K562 (cell line): ENCODE measurements around the gene NASP. TPM values are rescaled to one million over a fixed set of nuclear protein-coding genes. Genes with fewer than 3 reads are reported as not detected.

Experiments used
- ARID1B ChIP-seq: fragments of 450-650 bp; IDR thresholded peaks from 2 replicates; pipeline ENCODE4 v1.6.1; 2016; ENCODE audit warnings: antibody characterized with exemption, mild to moderate bottlenecking, inconsistent platforms
- ETS2 ChIP-seq: IDR thresholded peaks from 2 replicates; pipeline ENCODE4 v1.6.1; 2016; ENCODE audit warnings: borderline replicate concordance, missing genetic modification characterization, mild to moderate bottlenecking, moderate library complexity, missing compliant biosample characterization; ENCODE audit not compliant: poor library complexity, severe bottlenecking
- HNRNPUL1 ChIP-seq: fragments of 200-400 bp; formaldehyde crosslinking; IDR thresholded peaks from 2 replicates; pipeline ENCODE4 v1.6.1; 2017; ENCODE audit warnings: low read length
- HSF4 ChIP-seq: fragments of 250-450 bp; sonication (Bioruptor Pico); IDR thresholded peaks from 2 replicates; pipeline ENCODE4 v2.1.2; 2022; ENCODE audit warnings: mild to moderate bottlenecking, moderate library complexity, borderline replicate concordance
- JUND ChIP-seq, 2 experiments: IDR thresholded peaks; 2 replicates in 1 of 2; 3 replicates in 1 of 2; pipeline ENCODE4 v1.6.1; 2011; ENCODE audit warnings: borderline replicate concordance in 2 of 2, low read depth in 2 of 2, low read length in 2 of 2, improper control_type of control experiment in 1 of 2, missing biosample characterization in 1 of 2, missing genetic modification characterization in 1 of 2, missing genetic modification reagents in 1 of 2
- KLF16 ChIP-seq: IDR thresholded peaks from 2 replicates; pipeline ENCODE4 v1.6.1; 2016; ENCODE audit warnings: antibody characterized with exemption
- MAFF ChIP-seq: IDR thresholded peaks from 2 replicates; pipeline ENCODE4 v1.6.1; 2012; ENCODE audit warnings: low read length, improper control_type of control experiment
- NBN ChIP-seq: fragments of 450-650 bp; IDR thresholded peaks from 2 replicates; pipeline ENCODE4 v1.6.1; 2016; ENCODE audit warnings: low read depth, mild to moderate bottlenecking
- NR3C1 ChIP-seq: sonication (generic); formaldehyde crosslinking; IDR thresholded peaks from 2 replicates; pipeline ENCODE4 v1.8.1; 2022; ENCODE audit warnings: missing genetic modification reagents
- NR4A1 ChIP-seq, 2 experiments: fragments of 250-450 bp in 1 of 2; fragments of 450-650 bp in 1 of 2; sonication (Bioruptor Pico) in 1 of 2; IDR thresholded peaks; 2 replicates each; pipeline versions ENCODE4 v1.4.0 to v1.6.1; 2016 to 2020; ENCODE audit warnings: mild to moderate bottlenecking in 2 of 2, missing compliant biosample characterization in 1 of 2, missing genetic modification characterization in 1 of 2, moderate library complexity in 1 of 2
- SIX5 ChIP-seq, 2 experiments: IDR thresholded peaks; 2 replicates each; pipeline ENCODE4 v1.6.1; 2011; ENCODE audit warnings: low read length in 2 of 2, borderline replicate concordance in 1 of 2, low read depth in 1 of 2, mild to moderate bottlenecking in 1 of 2, moderate library complexity in 1 of 2; ENCODE audit not compliant: insufficient read depth in 1 of 2
- SNRNP70 ChIP-seq: fragments of 200-400 bp; formaldehyde crosslinking; optimal IDR thresholded peaks from 2 replicates; pipeline ENCODE3; 2017; ENCODE audit warnings: low read depth, low read length
- SP2 ChIP-seq: IDR thresholded peaks from 2 replicates; pipeline ENCODE4 v1.6.1; 2011; ENCODE audit warnings: mild to moderate bottlenecking, low read depth, low read length, moderate library complexity; ENCODE audit not compliant: poor library complexity, severe bottlenecking; ENCODE audit errors: extremely low read depth
- XRCC5 ChIP-seq: fragments of 200-400 bp; formaldehyde crosslinking; IDR thresholded peaks from 2 replicates; pipeline ENCODE4 v1.6.1; 2017; ENCODE audit warnings: low read depth, mild to moderate bottlenecking, low read length
- ZEB2 ChIP-seq: fragments of 450-650 bp; IDR thresholded peaks from 2 replicates; pipeline ENCODE4 v1.6.1; 2016
- ZNF354B ChIP-seq: fragments of 250-450 bp; sonication (Bioruptor Pico); IDR thresholded peaks from 2 replicates; pipeline ENCODE4 v1.4.0; 2020
- polyA plus RNA-seq, 8 experiments: library from polyadenylated mRNA; depleted of rRNA in 4 of 8; stranded (reverse) in 5 of 8; unstranded in 3 of 8; fragments of >200 nt; fragmentation: Nextera tagmentation in 2 of 8; fragmentation: Illumina TruSeq in 1 of 8; extraction: Ambion mirVana in 2 of 8; extraction: Trizol in 1 of 8; gene quantifications; 2 replicates each; pipeline versions ENCODE4 v1.2.1 to v1.2.3, GENCODE V29; 2011 to 2014; ENCODE audit warnings: inconsistent platforms in 1 of 8, missing spikeins in 1 of 8
- total RNA-seq, 7 experiments: library from RNA; depleted of rRNA in 6 of 7; stranded (reverse); fragments of >200 nt in 6 of 7; fragmentation: Illumina TruSeq in 2 of 7; extraction: Trizol in 2 of 7; gene quantifications; 2 replicates each; pipeline versions ENCODE4 v1.2.1 to v1.2.3, GENCODE V29; 2011 to 2021; ENCODE audit warnings: low replicate concordance in 1 of 7
- TF ChIP-seq, protein P1 (sequence below): fragments of 450-650 bp; IDR thresholded peaks from 2 replicates; pipeline ENCODE4 v1.7.0; 2016; ENCODE audit warnings: borderline replicate concordance
- TF ChIP-seq, protein P2 (sequence below), 2 experiments: fragments of 250-450 bp in 1 of 2; fragments of 450-650 bp in 1 of 2; sonication (Bioruptor Pico) in 1 of 2; IDR thresholded peaks; 2 replicates each; pipeline versions ENCODE4 v1.6.1 to v1.8.0; 2016 to 2021; ENCODE audit warnings: mild to moderate bottlenecking in 2 of 2, moderate library complexity in 2 of 2, missing compliant biosample characterization in 1 of 2, missing genetic modification characterization in 1 of 2
- TF ChIP-seq, protein P3 (sequence below), 2 experiments: fragments of 150-350 bp in 1 of 2; IDR thresholded peaks; 2 replicates each; pipeline ENCODE4 v1.6.1; 2012 to 2016; ENCODE audit warnings: low read depth in 2 of 2, low read length in 2 of 2, mild to moderate bottlenecking in 1 of 2, moderate library complexity in 1 of 2
- TF ChIP-seq, protein P4 (sequence below): fragments of 450-650 bp; IDR thresholded peaks from 2 replicates; pipeline ENCODE4 v1.6.1; 2016; ENCODE audit warnings: antibody characterized with exemption

NASP gene
- total and polyA plus RNA-seq, 9 of the 15 experiments (the other 6 are each of a cell fraction or from before 2014, with no cell fraction given) = 199 to 578 (median 419) TPM

DNA sequence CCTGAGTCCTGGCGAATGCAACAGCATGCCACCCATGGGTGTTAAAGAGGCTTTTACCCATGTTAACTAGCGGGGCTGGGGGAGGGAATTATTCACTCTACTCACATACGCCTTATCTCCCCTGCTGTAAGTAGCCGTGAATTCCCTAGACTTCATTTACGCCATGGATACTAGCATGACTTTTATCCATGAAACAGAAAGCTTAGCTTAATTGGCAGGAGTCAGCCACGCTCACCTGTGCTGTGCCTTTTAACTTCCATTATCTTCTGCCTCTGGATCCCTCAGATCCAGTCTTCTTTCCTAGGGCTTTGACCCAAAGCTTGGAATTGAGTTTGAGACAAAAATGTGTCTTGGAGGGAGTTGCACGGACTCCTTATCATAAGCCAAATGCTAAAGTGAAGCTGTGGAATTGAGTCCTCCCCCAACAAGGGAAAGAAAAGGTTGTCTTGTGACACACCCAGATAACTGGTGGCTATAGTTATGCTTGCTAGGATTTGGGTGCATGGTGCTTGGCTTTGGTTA lies 9.7 kb upstream of the NASP start (continued):
- TF ChIP-seq HNRNPUL1 (no peak), SIX5 (IDR thresholded peaks at IDR 0.05; ENCODE audit: borderline replicate concordance in 1 of 2, insufficient read depth in 1 of 2, low read depth in 1 of 2, low read length in 2 of 2) (no peak), JUND (IDR thresholded peaks at IDR 0.05; ENCODE audit: borderline replicate concordance, low read depth, low read length) (0 out of 2 replicates have a peak, but pooled peaks have one; percentile 20), JUND (tag; IDR thresholded peaks at IDR 0.05; ENCODE audit: borderline replicate concordance, low read depth, low read length) (no peak), XRCC5 (0 out of 2 replicates have a peak, but pooled peaks have one; percentile 47), SP2 (no peak), ZNF354B (CRISPR knock-in tag) (no peak), ETS2 (tag) (no peak), KLF16 (0 out of 2 replicates have a peak, but pooled peaks have one; percentile 14), SNRNP70 (no peak), NBN (peak; percentile 59; the same call in 1 of the 2 replicates), ARID1B (peak; percentile 83), NR3C1 (CRISPR knock-in tag) (no peak), MAFF (no peak), ZEB2 (peak; percentile 75), NR4A1 (CRISPR knock-in tag; IDR thresholded peaks at IDR 0.05) (no peak), NR4A1 (tag; IDR thresholded peaks at IDR 0.05) (peak; percentile 54; the same call in 1 of the 2 replicates), HSF4 (CRISPR knock-in tag) (no peak)
- TF ChIP-seq, protein P1, sequence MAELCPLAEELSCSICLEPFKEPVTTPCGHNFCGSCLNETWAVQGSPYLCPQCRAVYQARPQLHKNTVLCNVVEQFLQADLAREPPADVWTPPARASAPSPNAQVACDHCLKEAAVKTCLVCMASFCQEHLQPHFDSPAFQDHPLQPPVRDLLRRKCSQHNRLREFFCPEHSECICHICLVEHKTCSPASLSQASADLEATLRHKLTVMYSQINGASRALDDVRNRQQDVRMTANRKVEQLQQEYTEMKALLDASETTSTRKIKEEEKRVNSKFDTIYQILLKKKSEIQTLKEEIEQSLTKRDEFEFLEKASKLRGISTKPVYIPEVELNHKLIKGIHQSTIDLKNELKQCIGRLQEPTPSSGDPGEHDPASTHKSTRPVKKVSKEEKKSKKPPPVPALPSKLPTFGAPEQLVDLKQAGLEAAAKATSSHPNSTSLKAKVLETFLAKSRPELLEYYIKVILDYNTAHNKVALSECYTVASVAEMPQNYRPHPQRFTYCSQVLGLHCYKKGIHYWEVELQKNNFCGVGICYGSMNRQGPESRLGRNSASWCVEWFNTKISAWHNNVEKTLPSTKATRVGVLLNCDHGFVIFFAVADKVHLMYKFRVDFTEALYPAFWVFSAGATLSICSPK = no peak
- TF ChIP-seq, protein P2, sequence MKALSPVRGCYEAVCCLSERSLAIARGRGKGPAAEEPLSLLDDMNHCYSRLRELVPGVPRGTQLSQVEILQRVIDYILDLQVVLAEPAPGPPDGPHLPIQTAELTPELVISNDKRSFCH (CRISPR knock-in tag; IDR thresholded peaks at IDR 0.05) = no peak
- TF ChIP-seq, protein P2 (tag; IDR thresholded peaks at IDR 0.05) = peak; percentile 84
- TF ChIP-seq, protein P3, sequence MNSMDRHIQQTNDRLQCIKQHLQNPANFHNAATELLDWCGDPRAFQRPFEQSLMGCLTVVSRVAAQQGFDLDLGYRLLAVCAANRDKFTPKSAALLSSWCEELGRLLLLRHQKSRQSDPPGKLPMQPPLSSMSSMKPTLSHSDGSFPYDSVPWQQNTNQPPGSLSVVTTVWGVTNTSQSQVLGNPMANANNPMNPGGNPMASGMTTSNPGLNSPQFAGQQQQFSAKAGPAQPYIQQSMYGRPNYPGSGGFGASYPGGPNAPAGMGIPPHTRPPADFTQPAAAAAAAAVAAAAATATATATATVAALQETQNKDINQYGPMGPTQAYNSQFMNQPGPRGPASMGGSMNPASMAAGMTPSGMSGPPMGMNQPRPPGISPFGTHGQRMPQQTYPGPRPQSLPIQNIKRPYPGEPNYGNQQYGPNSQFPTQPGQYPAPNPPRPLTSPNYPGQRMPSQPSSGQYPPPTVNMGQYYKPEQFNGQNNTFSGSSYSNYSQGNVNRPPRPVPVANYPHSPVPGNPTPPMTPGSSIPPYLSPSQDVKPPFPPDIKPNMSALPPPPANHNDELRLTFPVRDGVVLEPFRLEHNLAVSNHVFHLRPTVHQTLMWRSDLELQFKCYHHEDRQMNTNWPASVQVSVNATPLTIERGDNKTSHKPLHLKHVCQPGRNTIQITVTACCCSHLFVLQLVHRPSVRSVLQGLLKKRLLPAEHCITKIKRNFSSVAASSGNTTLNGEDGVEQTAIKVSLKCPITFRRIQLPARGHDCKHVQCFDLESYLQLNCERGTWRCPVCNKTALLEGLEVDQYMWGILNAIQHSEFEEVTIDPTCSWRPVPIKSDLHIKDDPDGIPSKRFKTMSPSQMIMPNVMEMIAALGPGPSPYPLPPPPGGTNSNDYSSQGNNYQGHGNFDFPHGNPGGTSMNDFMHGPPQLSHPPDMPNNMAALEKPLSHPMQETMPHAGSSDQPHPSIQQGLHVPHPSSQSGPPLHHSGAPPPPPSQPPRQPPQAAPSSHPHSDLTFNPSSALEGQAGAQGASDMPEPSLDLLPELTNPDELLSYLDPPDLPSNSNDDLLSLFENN (IDR thresholded peaks at IDR 0.05; ENCODE audit: low read depth in 2 of 2, low read length in 2 of 2) = no peak
- TF ChIP-seq, protein P4, sequence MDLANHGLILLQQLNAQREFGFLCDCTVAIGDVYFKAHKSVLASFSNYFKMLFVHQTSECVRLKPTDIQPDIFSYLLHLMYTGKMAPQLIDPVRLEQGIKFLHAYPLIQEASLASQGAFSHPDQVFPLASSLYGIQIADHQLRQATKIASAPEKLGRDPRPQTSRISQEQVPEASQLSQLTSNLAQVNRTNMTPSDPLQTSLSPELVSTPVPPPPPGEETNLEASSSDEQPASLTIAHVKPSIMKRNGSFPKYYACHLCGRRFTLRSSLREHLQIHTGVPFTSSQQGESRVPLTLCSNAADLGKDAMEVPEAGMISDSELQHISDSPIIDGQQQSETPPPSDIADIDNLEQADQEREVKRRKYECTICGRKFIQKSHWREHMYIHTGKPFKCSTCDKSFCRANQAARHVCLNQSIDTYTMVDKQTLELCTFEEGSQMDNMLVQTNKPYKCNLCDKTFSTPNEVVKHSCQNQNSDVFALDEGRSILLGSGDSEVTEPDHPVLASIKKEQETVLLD = 0 out of 2 replicates have a peak, but pooled peaks have one; percentile 24
